A549 (cell line): ENCODE data around the gene CGB7. TPM values are rescaled to one million over a fixed set of nuclear protein-coding genes. Genes with fewer than 3 reads are reported as not detected.

Source experiments
- ATAC-seq, 2 experiments: fragments of 200-7000 bp in 1 of 2; fragments of >200 bp in 1 of 2; cut with Nextera tagmentation in 1 of 2; cut with Tn5 transposase in 1 of 2; 3 replicates each; pipeline versions ENCODE4 v1.8.0 to v1.9.1; 2018 to 2020; ENCODE audit warnings: mild to moderate bottlenecking in 1 of 2, moderate library complexity in 1 of 2
- CTCF ChIA-PET: fragments of 300-600 bp; sonication (Branson Sonifier 250); formaldehyde crosslinking; extraction: SDS; loops from one replicate; lab custom pipeline; 2021; ENCODE audit warnings: antibody characterized with exemption, inconsistent platforms; lab: Yijun Ruan, JAX
- POLR2A ChIA-PET: fragments of 350-600 bp; formaldehyde crosslinking; extraction: SDS; loops from one replicate; lab custom pipeline; 2021; ENCODE audit warnings: antibody characterized with exemption, inconsistent platforms; lab: Yijun Ruan, JAX
- DNase-seq, 2 experiments: peaks; one replicate each; pipeline versions ENCODE4 v3.0.0 to v3.0.0-alpha.2; 2011 to 2016; ENCODE audit warnings: low read depth in 1 of 2, low spot score in 1 of 2
- FAIRE-seq: peaks from 2 replicates; lab custom pipeline; 2011; peaks lifted over from hg19 to GRCh38; lab: Jason Lieb, UNC
- H3K27ac ChIP-seq, 2 experiments: fragments of >200 bp; sonication (Bioruptor Twin); formaldehyde crosslinking; 3 replicates each; pipeline ENCODE4 v1.5.1; 2016 to 2017
- H3K4me1 ChIP-seq: fragments of >200 bp; sonication (Bioruptor Twin); formaldehyde crosslinking; 3 replicates; pipeline ENCODE4 v1.6.1; 2016
- H3K4me2 ChIP-seq: fragments of >200 bp; sonication (Bioruptor Twin); formaldehyde crosslinking; 3 replicates; pipeline ENCODE4 v1.6.1; 2016
- H3K4me3 ChIP-seq: fragments of >200 bp; sonication (Bioruptor Twin); formaldehyde crosslinking; 3 replicates; pipeline ENCODE4 v1.5.1; 2016
- H3K9me3 ChIP-seq: fragments of >200 bp; sonication (Bioruptor Twin); formaldehyde crosslinking; 3 replicates; pipeline ENCODE4 v1.6.1; 2016
- BCL3 ChIP-seq: fragments of >200 bp; sonication (Bioruptor Twin); formaldehyde crosslinking; IDR thresholded peaks from 3 replicates; pipeline ENCODE4 v1.6.1; 2016
- CBX2 ChIP-seq: fragments of 200-600 bp; sonication (generic); IDR thresholded peaks from 2 replicates; pipeline ENCODE4 v1.6.1; 2016; ENCODE audit warnings: low read depth, mild to moderate bottlenecking, borderline replicate concordance
- CBX8 ChIP-seq: fragments of 200-600 bp; sonication (generic); IDR thresholded peaks from 2 replicates; pipeline ENCODE4 v1.6.1; 2016
- ESRRA ChIP-seq: fragments of 150-350 bp; IDR thresholded peaks from 2 replicates; pipeline ENCODE4 v1.6.1; 2014; ENCODE audit warnings: mild to moderate bottlenecking, low read length, borderline replicate concordance
- FOSB ChIP-seq: fragments of 250-450 bp; sonication (Bioruptor Pico); IDR thresholded peaks from 2 replicates; pipeline ENCODE4 v1.5.0; 2020; ENCODE audit warnings: mild to moderate bottlenecking, moderate library complexity
- FOSL2 ChIP-seq, 2 experiments: fragments of 450-650 bp in 1 of 2; fragments of >200 bp in 1 of 2; sonication (Bioruptor Twin) in 1 of 2; formaldehyde crosslinking; IDR thresholded peaks; 2 replicates each; pipeline versions ENCODE4 v1.5.0 to v1.6.1; 2016 to 2020; ENCODE audit warnings: mild to moderate bottlenecking in 1 of 2, moderate library complexity in 1 of 2
- FOXS1 ChIP-seq: fragments of 250-450 bp; sonication (Bioruptor Pico); IDR thresholded peaks from 2 replicates; pipeline ENCODE4 v1.5.0; 2020; ENCODE audit warnings: mild to moderate bottlenecking, moderate library complexity
- HDAC2 ChIP-seq: fragments of 200-600 bp; sonication (generic); IDR thresholded peaks from 2 replicates; pipeline ENCODE4 v1.6.1; 2016
- HEYL ChIP-seq: fragments of 250-450 bp; sonication (Bioruptor Pico); IDR thresholded peaks from 2 replicates; pipeline ENCODE4 v1.8.0; 2021; ENCODE audit warnings: mild to moderate bottlenecking, moderate library complexity
- MAFK ChIP-seq: fragments of 450-650 bp; IDR thresholded peaks from 2 replicates; pipeline ENCODE4 v1.6.1; 2014; ENCODE audit not compliant: partially characterized antibody
- PHF8 ChIP-seq: fragments of 200-600 bp; sonication (generic); IDR thresholded peaks from 2 replicates; pipeline ENCODE4 v1.6.1; 2016; ENCODE audit warnings: low read depth, mild to moderate bottlenecking, antibody characterized with exemption, moderate library complexity, borderline replicate concordance
- POLR2AphosphoS2 ChIP-seq: conservative IDR thresholded peaks from 2 replicates; pipeline ENCODE4 v1.6.1; 2012; ENCODE audit warnings: low read length, improper control_type of control experiment, inconsistent platforms
- REST ChIP-seq: fragments of 200-600 bp; sonication (generic); IDR thresholded peaks from 2 replicates; pipeline ENCODE4 v1.6.1; 2016; ENCODE audit warnings: antibody characterized with exemption, mild to moderate bottlenecking, moderate library complexity
- RNF2 ChIP-seq: fragments of 200-600 bp; sonication (generic); IDR thresholded peaks from 2 replicates; pipeline ENCODE4 v1.6.1; 2016; ENCODE audit warnings: low read depth, mild to moderate bottlenecking, antibody characterized with exemption, moderate library complexity, borderline replicate concordance
- SREBF2 ChIP-seq: fragments of 450-650 bp; IDR thresholded peaks from 2 replicates; pipeline ENCODE4 v1.6.1; 2014; ENCODE audit warnings: mild to moderate bottlenecking, moderate library complexity
- TP53 ChIP-seq: fragments of 250-450 bp; sonication (Bioruptor Pico); IDR thresholded peaks from 2 replicates; pipeline ENCODE4 v1.5.0; 2021; ENCODE audit warnings: mild to moderate bottlenecking, moderate library complexity
- USF2 ChIP-seq: fragments of 450-650 bp; IDR thresholded peaks from 2 replicates; pipeline ENCODE4 v1.6.1; 2014; ENCODE audit warnings: antibody characterized with exemption
- ZC3H11A ChIP-seq: fragments of 450-650 bp; IDR thresholded peaks from 2 replicates; pipeline ENCODE4 v1.6.1; 2014; ENCODE audit warnings: antibody characterized with exemption, mild to moderate bottlenecking
- ZFP36 ChIP-seq: fragments of 450-650 bp; IDR thresholded peaks from 2 replicates; pipeline ENCODE4 v1.6.1; 2014; ENCODE audit warnings: borderline replicate concordance; ENCODE audit not compliant: partially characterized antibody
- WGBS: methylation state at CpG from one replicate; pipeline ENCODE4 v1.1.6; 2017; ENCODE audit errors: missing lambda C conversion rate; 5-methylcytosine and 5-hydroxymethylcytosine counted together
- polyA plus RNA-seq, 4 experiments: library from polyadenylated mRNA; depleted of rRNA in 3 of 4; stranded (reverse); fragments of >200 nt; fragmentation: RNase III in 1 of 4; extraction: RNeasy Plus Mini Kit Qiagen cat#74134 plus additional on column Dnase treatment in 1 of 4; gene quantifications; 2 replicates in 3 of 4; 3 replicates in 1 of 4; pipeline ENCODE4 v1.2.3, GENCODE V29; 2011 to 2017

The CGB7 gene
- polyA plus RNA-seq, 2 of the 4 experiments (the other 2 are of a cell fraction), result 0.56 to 0.79 TPM

GRCh38 chr19:49011194-49011593, 46.4 kb downstream of the CGB7 start:
- POLR2A ChIA-PET, result no interaction called here
- TF ChIP-seq REST (no peak), RNF2 (no peak), ZC3H11A (no peak), ESRRA (no peak), FOSL2 (IDR thresholded peaks at IDR 0.05) (no peak), FOSL2 (CRISPR knock-in tag; IDR thresholded peaks at IDR 0.05) (no peak), USF2 (no peak), BCL3 (no peak), ZFP36 (no peak)
- no peak overlapping the region for H3K4me2 ChIP-seq
- 89% methylated on average over 17 of the region's 17 CpGs for WGBS
- H3K27ac ChIP-seq, result no peak overlapping the region
- FAIRE-seq (no peak), ATAC-seq (no peak), DNase-seq (no peak)
- no peak overlapping the region for H3K4me3 ChIP-seq
- CTCF ChIA-PET, result interaction anchor here (1.5 to 21.8 kb wide), 2 partner anchors 16 to 40 kb away, joined by 3 to 408 read pairs; partner anchors contain the start of genes GYS1 and RUVBL2
- H3K9me3 ChIP-seq, result no peaks in the 10 kb centered on the region
- no peaks in the 10 kb centered on the region for H3K4me1 ChIP-seq

- ChIA-PET CTCF (interaction anchor here (1.0 to 21.8 kb wide), 2 partner anchors 15 to 87 kb away, joined by 4 to 408 read pairs; partner anchors contain the start of genes GYS1 and RUVBL2), POLR2A (interaction anchor here (0.8 to 1.4 kb wide), 2 partner anchors 9 to 17 kb away, joined by 3 to 6 read pairs; partner anchors contain the start of gene RUVBL2)
- Histone ChIP-seq H3K9me3 (no peaks in the 10 kb centered on the region), H3K4me3 (no peak overlapping the region), H3K27ac (no peak overlapping the region), H3K4me2 (no peak overlapping the region), H3K4me1 (no peaks in the 10 kb centered on the region)
- no peak for FAIRE-seq
- TF ChIP-seq SREBF2, result no peak
- no peak for TF ChIP-seq CBX8
- TF ChIP-seq PHF8, result no peak
- no peak for TF ChIP-seq HDAC2
- no peak for TF ChIP-seq POLR2AphosphoS2
- no peak for TF ChIP-seq CBX2
- no peak for TF ChIP-seq ESRRA
- TF ChIP-seq FOXS1 (CRISPR knock-in tag), result no peak
- TF ChIP-seq TP53 (CRISPR knock-in tag), result no peak
- TF ChIP-seq HEYL (CRISPR knock-in tag), result no peak
- no peak for TF ChIP-seq MAFK
- TF ChIP-seq FOSB (CRISPR knock-in tag), result no peak
- ATAC-seq, result no peak
- 92% methylated on average over 18 of the region's 18 CpGs for WGBS
- DNase-seq, result no peak
Observed at GRCh38 chr19:49010453-49010852, 47.1 kb downstream of the CGB7 start.
